ENCODE data around the gene ZMPSTE24. TPM values are rescaled to one million over a fixed set of nuclear protein-coding genes. Genes with fewer than 3 reads are reported as not detected.

Gene ZMPSTE24
- total RNA-seq, 1 experiment from 2014 or later: 39.6 TPM

DNA sequence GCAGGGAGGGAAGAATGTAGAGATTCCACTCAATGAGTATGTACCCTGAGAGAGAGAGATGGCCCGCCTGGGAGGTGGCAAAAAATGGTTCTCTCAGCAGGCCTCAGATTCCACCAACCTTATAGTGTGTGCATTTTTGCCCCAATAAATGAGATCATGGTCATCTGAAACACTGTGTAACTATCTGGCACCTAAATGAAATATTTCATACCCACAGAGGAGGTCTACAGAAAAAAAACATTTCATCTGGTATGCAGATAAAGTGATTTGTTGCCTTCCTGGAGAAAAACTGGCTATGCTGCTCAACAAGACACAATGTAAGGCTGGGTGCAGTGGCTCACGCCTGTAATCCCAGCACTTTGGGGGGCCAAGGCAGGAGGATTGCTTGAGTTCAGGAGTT, 5.4 kb upstream of the ZMPSTE24 start:
- Histone ChIP-seq H3K9me3 (ENCODE audit: control insufficient read depth in 1 of 2, insufficient read depth in 1 of 2, low read depth in 1 of 2, low read length in 2 of 2) (no peaks in the 10 kb centered on the region), H3K79me2 (ENCODE audit: insufficient read depth, low read length) (peaks cover 16% of the 10 kb centered on the region), H3K27ac (ENCODE audit: low read depth, low read length) (no peak overlapping the region), H3K27me3 (ENCODE audit: insufficient read depth, low read length) (no peaks in the 10 kb centered on the region), H3K4me3 (replicated peaks in 1 of 2; ENCODE audit: low read depth in 1 of 2, low read length in 2 of 2) (no peak overlapping the region), H4K20me1 (ENCODE audit: insufficient read depth) (no peaks in the 10 kb centered on the region), H3K36me3 (ENCODE audit: control insufficient read depth in 1 of 2, insufficient read depth in 2 of 2, low read length in 2 of 2) (no peaks in the 10 kb centered on the region), H3K4me2 (ENCODE audit: low read length) (no peak overlapping the region), H2AFZ (ENCODE audit: low read depth, low read length, poor library complexity, severe bottlenecking) (no peak overlapping the region), H3K9me2 (ENCODE audit: insufficient read depth) (no peaks in the 10 kb centered on the region), H3K9ac (ENCODE audit: low read length) (no peak overlapping the region), H3K4me1 (ENCODE audit: control insufficient read depth in 1 of 2, insufficient read depth in 2 of 2, low read length in 2 of 2) (peaks cover 4 to 9% of the 10 kb centered on the region in 2 experiments)
- no peak for DNase-seq (ENCODE audit: low read depth, low spot score)
- ATAC-seq: no peak
- TF ChIP-seq, protein P1, sequence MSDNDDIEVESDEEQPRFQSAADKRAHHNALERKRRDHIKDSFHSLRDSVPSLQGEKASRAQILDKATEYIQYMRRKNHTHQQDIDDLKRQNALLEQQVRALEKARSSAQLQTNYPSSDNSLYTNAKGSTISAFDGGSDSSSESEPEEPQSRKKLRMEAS (IDR thresholded peaks at IDR 0.05): no peak
- TF ChIP-seq, protein P2, sequence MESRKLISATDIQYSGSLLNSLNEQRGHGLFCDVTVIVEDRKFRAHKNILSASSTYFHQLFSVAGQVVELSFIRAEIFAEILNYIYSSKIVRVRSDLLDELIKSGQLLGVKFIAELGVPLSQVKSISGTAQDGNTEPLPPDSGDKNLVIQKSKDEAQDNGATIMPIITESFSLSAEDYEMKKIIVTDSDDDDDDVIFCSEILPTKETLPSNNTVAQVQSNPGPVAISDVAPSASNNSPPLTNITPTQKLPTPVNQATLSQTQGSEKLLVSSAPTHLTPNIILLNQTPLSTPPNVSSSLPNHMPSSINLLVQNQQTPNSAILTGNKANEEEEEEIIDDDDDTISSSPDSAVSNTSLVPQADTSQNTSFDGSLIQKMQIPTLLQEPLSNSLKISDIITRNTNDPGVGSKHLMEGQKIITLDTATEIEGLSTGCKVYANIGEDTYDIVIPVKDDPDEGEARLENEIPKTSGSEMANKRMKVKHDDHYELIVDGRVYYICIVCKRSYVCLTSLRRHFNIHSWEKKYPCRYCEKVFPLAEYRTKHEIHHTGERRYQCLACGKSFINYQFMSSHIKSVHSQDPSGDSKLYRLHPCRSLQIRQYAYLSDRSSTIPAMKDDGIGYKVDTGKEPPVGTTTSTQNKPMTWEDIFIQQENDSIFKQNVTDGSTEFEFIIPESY (IDR thresholded peaks at IDR 0.05; ENCODE audit: extremely low read depth, insufficient replicate concordance, low read length): no peak
- no peak for TF ChIP-seq YY1 (IDR thresholded peaks at IDR 0.05; ENCODE audit: extremely low read depth, insufficient replicate concordance, low read depth, low read length)
- TF ChIP-seq EGR1 (IDR thresholded peaks at IDR 0.05; ENCODE audit: low read depth): no peak
- TF ChIP-seq SIN3A (IDR thresholded peaks at IDR 0.05; ENCODE audit: low read depth): no peak
- TF ChIP-seq, protein P3, sequence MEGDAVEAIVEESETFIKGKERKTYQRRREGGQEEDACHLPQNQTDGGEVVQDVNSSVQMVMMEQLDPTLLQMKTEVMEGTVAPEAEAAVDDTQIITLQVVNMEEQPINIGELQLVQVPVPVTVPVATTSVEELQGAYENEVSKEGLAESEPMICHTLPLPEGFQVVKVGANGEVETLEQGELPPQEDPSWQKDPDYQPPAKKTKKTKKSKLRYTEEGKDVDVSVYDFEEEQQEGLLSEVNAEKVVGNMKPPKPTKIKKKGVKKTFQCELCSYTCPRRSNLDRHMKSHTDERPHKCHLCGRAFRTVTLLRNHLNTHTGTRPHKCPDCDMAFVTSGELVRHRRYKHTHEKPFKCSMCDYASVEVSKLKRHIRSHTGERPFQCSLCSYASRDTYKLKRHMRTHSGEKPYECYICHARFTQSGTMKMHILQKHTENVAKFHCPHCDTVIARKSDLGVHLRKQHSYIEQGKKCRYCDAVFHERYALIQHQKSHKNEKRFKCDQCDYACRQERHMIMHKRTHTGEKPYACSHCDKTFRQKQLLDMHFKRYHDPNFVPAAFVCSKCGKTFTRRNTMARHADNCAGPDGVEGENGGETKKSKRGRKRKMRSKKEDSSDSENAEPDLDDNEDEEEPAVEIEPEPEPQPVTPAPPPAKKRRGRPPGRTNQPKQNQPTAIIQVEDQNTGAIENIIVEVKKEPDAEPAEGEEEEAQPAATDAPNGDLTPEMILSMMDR (IDR thresholded peaks at IDR 0.05 in 2 of 3, conservative IDR thresholded peaks at IDR 0.05 in 1 of 3; ENCODE audit: borderline replicate concordance in 1 of 3, insufficient read depth in 1 of 3, low read depth in 2 of 3, low read length in 2 of 3): no peak
- TF ChIP-seq SRF (IDR thresholded peaks at IDR 0.05; ENCODE audit: low read depth): no peak
- TF ChIP-seq, protein P4, sequence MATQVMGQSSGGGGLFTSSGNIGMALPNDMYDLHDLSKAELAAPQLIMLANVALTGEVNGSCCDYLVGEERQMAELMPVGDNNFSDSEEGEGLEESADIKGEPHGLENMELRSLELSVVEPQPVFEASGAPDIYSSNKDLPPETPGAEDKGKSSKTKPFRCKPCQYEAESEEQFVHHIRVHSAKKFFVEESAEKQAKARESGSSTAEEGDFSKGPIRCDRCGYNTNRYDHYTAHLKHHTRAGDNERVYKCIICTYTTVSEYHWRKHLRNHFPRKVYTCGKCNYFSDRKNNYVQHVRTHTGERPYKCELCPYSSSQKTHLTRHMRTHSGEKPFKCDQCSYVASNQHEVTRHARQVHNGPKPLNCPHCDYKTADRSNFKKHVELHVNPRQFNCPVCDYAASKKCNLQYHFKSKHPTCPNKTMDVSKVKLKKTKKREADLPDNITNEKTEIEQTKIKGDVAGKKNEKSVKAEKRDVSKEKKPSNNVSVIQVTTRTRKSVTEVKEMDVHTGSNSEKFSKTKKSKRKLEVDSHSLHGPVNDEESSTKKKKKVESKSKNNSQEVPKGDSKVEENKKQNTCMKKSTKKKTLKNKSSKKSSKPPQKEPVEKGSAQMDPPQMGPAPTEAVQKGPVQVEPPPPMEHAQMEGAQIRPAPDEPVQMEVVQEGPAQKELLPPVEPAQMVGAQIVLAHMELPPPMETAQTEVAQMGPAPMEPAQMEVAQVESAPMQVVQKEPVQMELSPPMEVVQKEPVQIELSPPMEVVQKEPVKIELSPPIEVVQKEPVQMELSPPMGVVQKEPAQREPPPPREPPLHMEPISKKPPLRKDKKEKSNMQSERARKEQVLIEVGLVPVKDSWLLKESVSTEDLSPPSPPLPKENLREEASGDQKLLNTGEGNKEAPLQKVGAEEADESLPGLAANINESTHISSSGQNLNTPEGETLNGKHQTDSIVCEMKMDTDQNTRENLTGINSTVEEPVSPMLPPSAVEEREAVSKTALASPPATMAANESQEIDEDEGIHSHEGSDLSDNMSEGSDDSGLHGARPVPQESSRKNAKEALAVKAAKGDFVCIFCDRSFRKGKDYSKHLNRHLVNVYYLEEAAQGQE (IDR thresholded peaks at IDR 0.05; ENCODE audit: low read depth): no peak
- no peak for TF ChIP-seq EZH2 (IDR thresholded peaks at IDR 0.05)
- RAD21 ChIA-PET (ENCODE audit: low non-redundant PET in 1 of 2, low total read pairs in 2 of 2, uncharacterized antibody in 2 of 2, unreplicated experiment in 2 of 2): no interaction called here
- CTCF ChIA-PET: no interaction called here
- intact Hi-C loops (cut with micrococcal nuclease): no loop called here
- BruUV-seq (replicated peaks): no TSS peak
- POLR2A ChIA-PET: no interaction called here
